NCI-H2029 (cell line): ENCODE results near the gene ARMH1.
A peak's percentile ranks its signal among the peaks of the same experiment; 100 is the strongest.
"Not testable (repeated sequence)": the region's sequence is repeated elsewhere in the genome, so short reads cannot be mapped to it uniquely, and the experiment has no call there.

Experiments used
- DNase-seq: peaks from one replicate; lab custom pipeline; 2025; lab: John Stamatoyannopoulos, UW

Gene ARMH1

DNA sequence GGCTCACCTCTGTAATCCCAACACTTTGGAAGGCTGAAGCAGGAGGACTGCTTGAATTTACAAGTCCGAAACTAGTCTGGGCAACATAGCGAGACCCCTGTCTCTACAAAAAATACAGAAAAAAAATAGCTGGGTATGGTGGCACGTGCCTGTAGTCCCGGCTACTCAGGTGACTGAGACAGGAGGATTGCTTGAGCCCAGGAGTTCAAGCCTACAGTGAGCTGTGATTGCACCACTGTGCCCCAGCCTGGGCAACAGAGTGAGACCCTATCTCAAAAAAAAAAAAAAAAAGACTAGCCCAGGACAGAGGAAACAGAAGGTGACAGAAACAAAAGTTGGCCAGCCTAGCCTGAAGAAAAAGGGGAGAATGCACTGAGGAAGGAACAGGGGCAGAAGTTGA is 21.2 kb downstream of the ARMH1 start:
- DNase-seq = no peak

- no peak for DNase-seq
Measured at GRCh38 chr1:44696101-44696500, 21.6 kb downstream of the ARMH1 start.

DNA sequence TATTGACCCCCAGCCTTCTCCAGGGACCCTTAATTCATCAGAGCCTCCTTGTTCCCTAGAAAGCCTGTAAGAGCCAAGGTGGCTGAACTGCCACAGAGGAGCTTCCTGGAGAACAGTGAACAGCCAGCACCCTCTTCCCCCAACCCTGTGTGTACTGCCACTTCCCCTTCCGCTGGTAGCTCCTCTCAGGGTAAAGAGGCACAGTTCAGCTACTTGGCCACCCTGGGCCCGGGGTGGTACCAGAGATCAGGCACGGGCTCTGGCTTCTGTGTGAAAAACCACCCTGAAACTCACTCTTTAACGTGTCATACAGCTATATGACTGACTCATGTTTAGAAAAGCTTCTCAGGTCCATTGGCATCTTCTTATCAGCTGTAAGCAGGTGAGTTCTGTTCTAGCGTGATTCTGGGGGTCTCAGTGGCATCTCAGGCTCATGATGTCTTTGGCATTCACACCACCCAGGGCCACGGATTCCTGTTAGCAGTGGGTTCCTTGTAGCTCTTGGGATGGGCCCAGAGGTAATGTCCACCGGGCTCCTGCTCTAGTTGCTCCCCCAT is 22.4 kb downstream of the ARMH1 start:
- DNase-seq = no peak

DNA sequence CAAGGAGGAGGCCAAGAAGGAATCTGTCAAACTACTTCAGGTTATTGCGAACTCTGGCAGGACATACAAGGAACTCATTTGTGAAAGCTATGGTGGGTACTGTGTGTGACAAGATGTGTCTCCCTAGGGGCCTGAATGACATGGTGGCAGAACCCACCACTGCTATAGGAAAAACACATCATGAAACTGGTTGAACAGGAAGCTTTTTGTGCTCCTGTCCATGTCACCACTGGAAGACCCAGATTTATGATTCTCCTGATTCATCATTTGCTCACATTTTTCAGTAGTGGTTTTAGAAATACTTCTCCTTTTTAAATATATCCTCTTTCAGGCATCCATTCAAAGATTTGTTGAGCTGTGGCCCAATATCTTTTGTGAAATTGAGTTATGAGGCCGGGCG is 23.6 kb downstream of the ARMH1 start:
- no peak for DNase-seq

DNA sequence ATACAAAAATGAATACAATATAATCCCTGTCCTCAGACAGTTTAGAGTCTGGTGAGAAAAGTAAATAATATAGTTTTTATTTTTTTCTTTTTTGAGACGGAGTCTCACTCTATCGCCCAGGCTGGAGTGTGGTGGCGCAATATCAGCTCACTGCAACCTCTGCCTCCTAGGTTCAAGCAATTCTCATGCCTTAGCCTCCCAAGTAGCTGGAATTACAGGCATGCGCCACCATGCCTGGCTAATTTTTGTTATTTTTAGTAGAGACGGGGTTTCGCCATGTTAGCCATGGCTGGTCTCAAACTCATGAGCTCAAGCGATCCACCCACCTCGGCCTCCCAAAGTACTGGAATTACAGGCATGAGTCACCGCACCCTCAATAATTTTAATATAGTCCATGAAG is 24.9 kb downstream of the ARMH1 start:
- DNase-seq = not testable (repeated sequence)

DNA sequence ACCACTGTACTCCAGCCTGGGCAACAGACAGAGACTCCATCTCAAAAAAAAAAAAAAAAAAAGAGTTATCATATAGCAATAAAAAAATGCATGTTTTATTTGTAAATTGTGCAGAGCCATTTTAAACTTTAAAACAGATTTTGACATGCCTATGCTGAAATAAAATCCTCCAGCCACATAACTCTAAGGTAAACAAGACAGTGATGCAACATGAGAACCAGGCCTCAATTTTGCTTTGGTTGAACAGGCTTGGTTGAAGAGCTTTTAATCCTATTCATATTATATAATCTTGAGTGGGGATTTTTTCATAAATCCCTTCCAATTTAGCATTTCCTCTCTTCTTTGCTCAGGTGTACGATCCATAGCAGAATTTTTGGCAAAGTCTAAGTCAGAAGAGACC is 26.1 kb downstream of the ARMH1 start:
- peak; percentile 10 for DNase-seq

- DNase-seq = no peak
Measured at GRCh38 chr1:44701141-44701573, 26.6 kb downstream of the ARMH1 start.

DNA sequence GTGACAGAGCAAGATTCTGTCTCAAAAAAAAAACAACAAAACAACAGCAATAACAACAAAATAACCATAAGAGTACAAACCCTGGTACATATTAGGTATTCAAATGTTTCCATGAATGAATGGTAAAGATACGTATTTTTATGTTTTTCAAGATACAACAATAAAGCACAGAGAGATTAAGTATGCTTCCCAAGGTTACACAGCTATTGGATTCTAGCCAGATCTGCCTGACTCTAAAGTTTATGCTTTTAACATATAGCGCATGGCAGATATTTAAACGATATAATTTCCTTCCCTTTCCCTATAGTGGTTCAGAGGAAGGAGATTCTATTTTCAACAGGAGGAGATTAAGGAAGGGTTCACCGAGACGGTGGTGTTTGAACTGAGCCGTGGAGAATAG is 31.0 kb downstream of the ARMH1 start:
- no peak for DNase-seq

- DNase-seq = no peak
Measured at GRCh38 chr1:44705938-44706337, 31.4 kb downstream of the ARMH1 start.

DNA sequence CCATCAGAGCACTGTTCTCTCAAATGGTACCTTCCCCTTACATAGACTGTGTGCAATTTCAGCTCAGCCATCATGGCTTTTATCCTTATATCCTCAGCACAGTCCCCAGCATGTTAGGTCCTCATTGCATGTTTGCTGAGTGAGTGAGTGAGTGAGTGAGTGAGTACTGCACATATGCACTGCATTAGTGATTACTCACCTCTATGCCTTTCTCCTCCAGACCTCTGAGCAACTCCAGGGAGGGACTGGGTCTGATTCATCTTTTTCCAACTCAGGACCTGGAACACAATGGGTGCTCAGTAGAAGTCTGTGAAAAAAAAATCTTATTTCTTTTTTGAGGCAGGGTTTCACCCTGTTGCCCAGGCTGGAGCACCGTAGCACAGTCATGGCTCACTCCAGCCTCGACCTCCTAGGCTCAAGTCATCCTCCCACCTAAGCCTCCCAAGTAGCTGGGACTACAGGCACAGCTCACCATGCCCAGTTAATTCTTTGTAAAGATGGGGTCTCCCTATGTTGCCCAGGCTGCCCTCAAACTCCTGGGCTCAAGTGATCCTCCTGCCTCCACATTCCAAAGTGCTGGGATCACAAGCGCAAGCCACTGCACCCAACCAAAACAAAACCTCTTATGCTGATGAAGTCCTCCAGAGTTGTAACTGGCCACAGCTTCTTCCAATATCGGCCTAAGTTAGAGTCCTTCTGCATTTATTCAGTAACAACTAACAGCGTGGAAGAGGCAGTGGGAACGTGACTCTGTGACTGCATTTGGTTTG is 32.8 kb downstream of the ARMH1 start:
- DNase-seq = no peak

- DNase-seq = peak; percentile 63
Measured at GRCh38 chr1:44707959-44708831, 33.7 kb downstream of the ARMH1 start.

DNA sequence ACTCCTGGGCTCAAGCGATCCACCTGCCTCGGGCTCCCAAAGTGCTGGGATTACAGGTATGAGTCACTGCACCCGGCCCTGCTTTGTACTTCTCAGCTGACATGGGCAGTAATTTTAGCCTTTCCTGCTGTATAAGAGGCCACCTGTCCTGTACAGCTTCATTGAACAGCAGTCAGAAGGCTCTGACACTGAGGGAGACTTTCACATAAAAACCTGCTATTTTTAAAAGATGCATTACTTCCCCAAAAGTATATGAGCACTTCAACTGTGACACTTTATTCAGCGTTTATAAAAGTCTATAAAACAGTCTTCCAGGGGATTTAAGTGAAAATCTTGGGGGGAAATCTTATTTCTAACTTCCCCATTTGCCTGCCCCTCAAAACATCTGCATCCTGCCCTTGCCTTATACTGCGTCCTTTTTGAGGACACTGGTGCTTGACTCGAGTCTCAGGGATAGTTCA is 38.8 kb downstream of the ARMH1 start:
- DNase-seq = peak; percentile 87

- no peak for DNase-seq
Measured at GRCh38 chr1:44714532-44714931, 40.0 kb downstream of the ARMH1 start.

- peak; percentile 83 for DNase-seq
Measured at GRCh38 chr1:44714944-44715571, 40.5 kb downstream of the ARMH1 start.

GRCh38 chr1:44717156-44717555 is 42.6 kb downstream of the ARMH1 start:
- no peak for DNase-seq

GRCh38 chr1:44717653-44718052 is 43.1 kb downstream of the ARMH1 start:
- DNase-seq = no peak

GRCh38 chr1:44718091-44718490 is 43.6 kb downstream of the ARMH1 start:
- DNase-seq = no peak

- DNase-seq = no peak
Measured at GRCh38 chr1:44719318-44719717, 44.8 kb downstream of the ARMH1 start.

GRCh38 chr1:44720281-44720680 is 45.8 kb downstream of the ARMH1 start:
- no peak for DNase-seq

- DNase-seq = peak; percentile 100
Measured at GRCh38 chr1:44721485-44722361, 47.2 kb downstream of the ARMH1 start.

DNA sequence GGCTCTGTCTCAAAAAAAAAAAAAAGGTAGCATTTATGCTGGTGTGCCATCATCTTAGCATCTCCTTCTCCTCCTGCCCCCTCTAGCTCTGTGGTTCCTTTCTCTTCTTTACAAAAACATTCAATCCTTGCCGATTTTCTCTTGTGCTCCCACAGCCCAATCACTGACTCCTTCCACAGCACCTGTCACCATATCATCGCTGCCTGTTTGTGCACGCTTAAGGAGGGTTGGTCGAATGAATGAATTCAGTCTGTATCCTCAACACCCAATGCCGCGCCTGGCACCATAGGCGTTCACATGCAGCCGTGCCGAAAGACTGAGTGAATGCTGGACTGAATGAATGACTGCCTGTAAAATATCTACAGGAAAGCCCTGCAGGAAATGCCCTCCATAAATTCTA is 48.5 kb downstream of the ARMH1 start:
- DNase-seq = no peak
